Erythroblast (primary cell): ENCODE measurements around the gene GNG10.
"Not testable (repeated sequence)": the region's sequence is repeated elsewhere in the genome, so short reads cannot be mapped to it uniquely, and the experiment has no call there.

Experiments
- DNase-seq, 2 experiments: peaks; one replicate each; lab custom pipeline; 2025; lab: John Stamatoyannopoulos, UW
- GATA1 ChIP-seq: IDR thresholded peaks from 2 replicates; pipeline ENCODE4 v1.6.1; 2011; ENCODE audit warnings: low read depth, mild to moderate bottlenecking, control low read depth, low read length, moderate library complexity
- POLR2A ChIP-seq: IDR thresholded peaks from 2 replicates; pipeline ENCODE4 v1.6.1; 2011; ENCODE audit warnings: mild to moderate bottlenecking, low read length

Gene GNG10

DNA sequence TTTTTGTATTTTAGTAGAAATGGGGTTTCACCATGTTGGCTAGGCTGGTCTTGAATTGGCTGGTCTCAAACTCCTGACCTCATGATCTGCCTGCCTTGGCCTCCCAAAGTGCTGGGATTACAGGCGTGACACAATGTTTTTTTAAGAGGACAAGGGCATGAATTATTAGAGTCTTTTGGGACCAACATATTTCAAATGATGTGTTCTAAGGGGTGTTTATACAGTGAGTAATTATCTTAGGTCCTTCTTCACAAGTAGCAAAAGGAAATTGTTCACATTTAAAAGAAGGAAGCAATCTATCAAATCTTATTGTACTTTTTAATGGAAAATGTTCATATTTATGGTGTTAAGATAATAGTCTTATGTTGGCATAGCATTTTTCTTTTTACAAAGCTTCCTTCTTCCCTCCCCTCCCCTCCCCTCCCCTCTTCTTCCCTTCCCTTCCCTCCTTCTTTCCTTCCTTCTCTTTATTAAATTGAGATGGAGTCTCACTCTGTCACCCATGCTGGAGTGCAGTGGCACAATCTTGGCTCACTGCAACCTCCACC is 6.7 kb downstream of the GNG10 start:
- TF ChIP-seq GATA1 (no peak), POLR2A (no peak)
- DNase-seq = no peak

- not testable (repeated sequence) for DNase-seq
Measured at GRCh38 chr9:111668601-111669000, 7.2 kb downstream of the GNG10 start.

- DNase-seq = no peak
- TF ChIP-seq POLR2A = no peak
- TF ChIP-seq GATA1 = no peak
Measured at GRCh38 chr9:111674319-111674718, 12.9 kb downstream of the GNG10 start.

GRCh38 chr9:111676116-111676515 is 14.7 kb downstream of the GNG10 start:
- TF ChIP-seq POLR2A = no peak
- no peak for TF ChIP-seq GATA1
- DNase-seq = no peak

DNA sequence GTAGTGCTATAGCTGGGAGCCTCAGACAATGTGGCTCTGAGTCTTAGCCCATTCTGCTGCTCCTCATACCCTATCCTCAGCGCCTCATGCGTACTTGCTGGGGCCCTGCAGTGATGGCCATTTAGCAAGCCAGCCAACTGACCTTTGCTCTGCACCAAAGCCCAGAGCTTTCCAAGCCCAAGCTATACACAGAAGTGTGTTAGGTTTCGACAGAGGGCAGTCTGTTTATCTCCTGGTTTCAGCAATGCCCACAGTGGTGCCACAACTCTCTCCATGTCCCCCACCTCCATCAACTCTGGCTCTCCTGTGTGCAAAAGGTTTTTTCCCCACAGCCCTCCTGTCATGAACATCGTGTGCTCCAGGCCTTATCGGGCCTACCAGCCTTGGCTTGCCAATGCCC is 16.9 kb downstream of the GNG10 start:
- no peak for DNase-seq
- TF ChIP-seq GATA1 (no peak), POLR2A (no peak)

- DNase-seq = peak in 1 of 2 experiments; percentile 4
- TF ChIP-seq GATA1 (no peak), POLR2A (no peak)
Measured at GRCh38 chr9:111679199-111679598, 17.8 kb downstream of the GNG10 start.

- TF ChIP-seq POLR2A = no peak
- no peak for TF ChIP-seq GATA1
- no peak for DNase-seq
Measured at GRCh38 chr9:111683392-111683791, 22.0 kb downstream of the GNG10 start.

GRCh38 chr9:111691672-111692329 is 30.4 kb downstream of the GNG10 start:
- DNase-seq = peak; percentile 30 to 41
- TF ChIP-seq POLR2A (no peak), GATA1 (no peak)

GRCh38 chr9:111696796-111697195 is 35.4 kb downstream of the GNG10 start:
- TF ChIP-seq POLR2A (no peak), GATA1 (no peak)
- no peak for DNase-seq

DNA sequence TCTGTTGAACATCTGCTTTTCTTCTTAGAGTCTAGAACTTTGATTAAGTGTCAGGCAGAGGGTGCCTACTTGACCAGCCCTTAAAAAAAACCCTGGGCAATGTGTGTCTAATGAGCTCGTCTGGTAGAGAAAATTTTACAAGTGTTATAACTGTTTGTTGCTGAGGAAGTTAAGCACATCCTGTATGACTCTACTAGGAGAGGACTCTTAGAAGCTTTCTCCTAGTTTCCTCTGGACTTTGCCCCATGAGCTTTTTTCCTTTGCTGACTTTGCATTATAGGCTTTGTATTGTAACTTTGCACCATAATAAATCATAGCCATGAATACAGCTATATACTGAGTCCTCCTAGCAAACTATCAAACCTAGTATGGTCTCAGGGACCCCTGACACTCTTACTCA is 39.4 kb downstream of the GNG10 start:
- no peak for DNase-seq
- no peak for TF ChIP-seq GATA1
- TF ChIP-seq POLR2A = no peak

GRCh38 chr9:111704503-111704902 is 43.1 kb downstream of the GNG10 start:
- TF ChIP-seq GATA1 (no peak), POLR2A (no peak)
- no peak for DNase-seq

DNA sequence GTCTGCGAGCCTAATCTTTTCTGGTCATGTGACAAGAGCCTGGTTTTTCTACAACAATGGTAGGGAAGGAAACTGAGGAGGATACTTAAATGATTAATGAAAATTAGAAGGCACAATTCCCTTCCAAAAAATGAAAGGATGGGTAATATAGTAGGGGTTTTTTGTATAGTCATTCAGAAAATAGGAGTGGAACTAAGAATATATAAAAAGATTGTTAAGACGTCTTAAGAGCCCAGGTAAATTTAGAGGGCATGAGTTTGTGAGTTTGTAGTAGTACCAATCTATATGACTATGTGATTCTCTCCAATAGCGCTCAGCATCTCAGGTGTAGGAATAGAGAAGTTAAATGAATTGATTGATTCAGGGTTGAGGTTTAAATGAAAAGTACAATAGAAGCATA is 50.1 kb downstream of the GNG10 start:
- TF ChIP-seq POLR2A (no peak), GATA1 (no peak)
- no peak for DNase-seq

DNA sequence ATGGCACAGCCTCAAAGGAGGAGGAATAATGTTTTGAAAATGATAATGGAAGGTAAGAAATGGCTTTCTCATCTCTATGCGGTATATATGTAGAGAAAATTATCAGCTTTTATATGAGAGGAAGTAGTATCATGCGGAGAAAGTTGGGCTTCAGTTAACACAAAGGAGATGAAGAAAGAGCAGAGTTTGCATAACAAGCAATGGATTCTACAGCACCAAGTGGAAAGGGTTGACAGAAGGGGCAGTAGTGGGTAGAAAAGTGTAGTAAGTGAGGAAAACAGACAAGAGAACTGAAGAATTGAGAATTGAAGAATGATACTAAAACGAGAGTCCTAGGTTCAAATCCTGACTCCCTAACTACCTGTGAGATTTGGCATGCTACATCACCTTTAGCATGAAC is 51.0 kb downstream of the GNG10 start:
- no peak for DNase-seq
- TF ChIP-seq GATA1 = no peak
- no peak for TF ChIP-seq POLR2A

GRCh38 chr9:111715471-111715870 is 54.1 kb downstream of the GNG10 start:
- TF ChIP-seq GATA1 (no peak), POLR2A (no peak)
- DNase-seq = no peak

DNA sequence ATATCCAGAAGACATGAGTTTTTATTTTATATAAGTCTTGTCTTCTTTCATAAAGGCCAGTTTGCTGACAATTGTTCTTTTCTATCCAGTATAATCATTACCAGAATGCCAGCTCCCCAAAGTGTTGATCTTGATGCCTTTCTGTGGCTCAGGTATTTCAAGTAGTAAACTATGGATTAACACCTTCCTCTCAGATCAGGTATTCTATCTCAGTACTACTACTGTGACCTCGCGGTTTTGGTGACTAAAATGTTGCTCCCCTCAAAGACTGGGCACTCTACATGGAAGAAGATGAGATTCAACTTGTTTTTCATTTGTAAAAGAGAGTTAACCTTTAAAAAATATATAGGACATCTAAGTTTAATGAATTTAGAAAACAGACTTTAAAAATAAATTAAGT is 58.1 kb downstream of the GNG10 start:
- TF ChIP-seq POLR2A = no peak
- no peak for TF ChIP-seq GATA1

More for the DNA sequence above, 58.1 kb downstream of the GNG10 start:
- DNase-seq = no peak
